ENCODE measurements around the gene PRSS48. TPM values are rescaled to one million over a fixed set of nuclear protein-coding genes. Genes with fewer than 3 reads are reported as not detected.
"Not testable (repeated sequence)": the region's sequence is repeated elsewhere in the genome, so short reads cannot be mapped to it uniquely, and the experiment has no call there.

Gene PRSS48
- not detected in 2 replicates for total RNA-seq

GRCh38 chr4:151276787-151277562 is at the start of gene PRSS48:
Gene PRSS48, plus strand, starts transcription at chr4:151277161. Its CDS starts 12 bp downstream, at chr4:151277173.
- peak; percentile 29 for DNase-seq (ENCODE audit: low read depth)

DNA sequence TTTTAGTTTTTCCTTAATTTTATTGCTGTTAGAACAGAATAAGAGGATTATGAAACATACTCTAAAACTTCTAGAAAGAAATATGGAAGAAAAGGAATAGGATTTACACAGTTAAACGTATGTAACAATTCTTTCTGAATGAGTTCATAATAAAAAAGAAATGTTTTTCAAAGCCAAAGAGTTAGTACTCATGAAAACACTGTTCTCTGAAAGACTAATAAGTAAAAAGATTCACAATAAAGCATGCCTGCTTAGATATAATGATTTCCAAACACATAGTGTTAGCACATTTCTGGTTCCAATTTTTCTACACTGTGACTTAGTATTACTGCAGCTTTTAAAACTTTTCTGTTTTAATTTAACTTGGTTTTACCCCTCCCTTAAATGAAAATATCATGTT is 49.8 kb upstream of the PRSS48 start:
- DNase-seq (ENCODE audit: low read depth) = no peak

GRCh38 chr4:151227731-151228130 is 49.2 kb upstream of the PRSS48 start:
- peak; percentile 68 for DNase-seq (ENCODE audit: low read depth)

GRCh38 chr4:151228189-151229119 is 48.5 kb upstream of the PRSS48 start:
- DNase-seq (ENCODE audit: low read depth) = no peak

GRCh38 chr4:151231915-151232595 is 44.9 kb upstream of the PRSS48 start:
- no peak for DNase-seq (ENCODE audit: low read depth)

GRCh38 chr4:151233600-151233999 is 43.4 kb upstream of the PRSS48 start:
- DNase-seq (ENCODE audit: low read depth) = no peak

- DNase-seq (ENCODE audit: low read depth) = not testable (repeated sequence)
These were observed 41.6 kb upstream of the PRSS48 start for GRCh38 chr4:151235373-151235772.

- no peak for DNase-seq (ENCODE audit: low read depth)
These were observed 40.9 kb upstream of the PRSS48 start for GRCh38 chr4:151236036-151236435.

- DNase-seq (ENCODE audit: low read depth) = peak; percentile 33
These were observed 38.5 kb upstream of the PRSS48 start for GRCh38 chr4:151238477-151238876.

- DNase-seq (ENCODE audit: low read depth) = no peak
These were observed 37.4 kb upstream of the PRSS48 start for GRCh38 chr4:151239608-151240007.

GRCh38 chr4:151242305-151242704 is 34.7 kb upstream of the PRSS48 start:
- no peak for DNase-seq (ENCODE audit: low read depth)

- DNase-seq (ENCODE audit: low read depth) = no peak
These were observed 30.2 kb upstream of the PRSS48 start for GRCh38 chr4:151246742-151247141.

DNA sequence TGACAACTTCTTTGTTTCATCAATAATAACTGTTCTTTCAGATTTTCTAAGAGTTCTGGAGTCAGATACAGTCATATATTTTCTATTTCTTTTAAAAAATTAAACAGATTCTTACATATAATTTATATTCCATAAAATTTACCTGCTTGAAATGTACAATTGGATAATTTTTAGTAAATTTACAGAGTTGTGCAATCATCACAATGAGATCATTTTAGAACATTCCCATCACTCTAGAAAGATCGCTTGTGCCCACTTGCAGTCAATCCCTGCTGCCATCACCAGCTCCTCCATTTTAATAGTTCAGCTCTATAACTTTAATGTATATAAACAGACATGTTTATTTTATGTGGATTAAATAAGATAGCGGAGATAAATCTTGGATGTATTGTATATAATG is 29.6 kb upstream of the PRSS48 start:
- DNase-seq (ENCODE audit: low read depth) = no peak

GRCh38 chr4:151248519-151248918 is 28.4 kb upstream of the PRSS48 start:
- DNase-seq (ENCODE audit: low read depth) = no peak

GRCh38 chr4:151250706-151251105 is 26.3 kb upstream of the PRSS48 start:
- DNase-seq (ENCODE audit: low read depth) = no peak

GRCh38 chr4:151251603-151252304 is 25.2 kb upstream of the PRSS48 start:
- DNase-seq (ENCODE audit: low read depth) = peak; percentile 10

GRCh38 chr4:151255226-151255625 is 21.7 kb upstream of the PRSS48 start:
- not testable (repeated sequence) for DNase-seq (ENCODE audit: low read depth)

DNA sequence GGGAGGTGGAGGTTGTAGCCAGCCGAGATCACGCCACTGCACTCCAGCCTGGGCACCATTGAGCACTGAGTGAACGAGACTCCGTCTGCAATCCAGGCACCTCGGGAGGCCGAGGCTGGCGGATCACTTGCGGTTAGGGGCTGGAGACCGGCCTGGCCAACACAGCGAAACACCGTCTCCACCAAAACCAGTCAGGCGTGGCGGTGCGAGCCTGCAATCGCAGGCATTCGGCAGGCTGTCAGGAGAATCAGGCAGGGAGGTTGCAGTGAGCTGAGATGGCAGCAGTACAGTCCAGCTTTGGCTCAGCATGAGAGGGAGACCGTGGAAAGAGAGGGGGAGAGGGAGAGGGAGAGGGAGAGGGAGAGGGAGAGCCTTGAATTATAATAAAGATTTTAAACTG is 21.3 kb upstream of the PRSS48 start:
- not testable (repeated sequence) for DNase-seq (ENCODE audit: low read depth)

- DNase-seq (ENCODE audit: low read depth) = no peak
These were observed 20.8 kb upstream of the PRSS48 start for GRCh38 chr4:151256134-151256533.

DNA sequence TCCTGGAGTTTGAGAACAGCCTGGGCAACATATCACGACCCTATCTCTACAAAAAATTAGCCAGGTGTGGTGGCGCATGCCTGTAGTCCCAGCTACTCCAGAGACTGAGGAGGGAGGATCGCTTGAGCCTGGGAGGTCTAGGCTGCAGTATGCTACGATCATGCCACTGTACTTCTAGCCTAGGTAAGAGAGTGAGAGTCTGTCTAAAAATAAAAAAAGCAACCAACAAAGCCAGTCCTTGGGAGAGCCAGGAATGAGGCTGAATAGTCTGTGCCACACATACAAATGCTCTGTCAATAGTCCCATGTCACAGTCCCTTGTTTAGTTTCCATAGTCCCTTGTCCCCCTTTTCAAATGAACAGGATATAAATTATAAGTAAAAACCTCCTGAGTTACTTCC is 19.3 kb upstream of the PRSS48 start:
- DNase-seq (ENCODE audit: low read depth) = no peak

DNA sequence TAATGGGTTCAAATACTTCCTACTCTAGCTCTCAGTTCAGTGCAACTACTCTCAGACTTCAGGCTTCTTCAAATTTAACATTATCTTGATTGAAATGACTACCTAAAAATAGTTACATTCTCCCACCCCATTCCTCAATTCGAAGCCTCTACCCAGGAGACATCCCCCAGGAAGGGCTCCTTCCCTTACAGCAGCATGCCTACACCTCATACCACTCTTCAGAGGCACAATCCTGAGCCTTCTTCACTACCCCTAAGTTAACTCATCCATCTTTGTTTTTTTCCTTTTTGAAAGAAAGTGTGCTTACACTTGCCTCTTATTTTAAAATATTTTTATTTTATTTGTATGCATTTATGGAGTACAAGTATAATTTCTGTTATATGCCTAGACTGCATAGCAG is 17.2 kb upstream of the PRSS48 start:
- no peak for DNase-seq (ENCODE audit: low read depth)

DNA sequence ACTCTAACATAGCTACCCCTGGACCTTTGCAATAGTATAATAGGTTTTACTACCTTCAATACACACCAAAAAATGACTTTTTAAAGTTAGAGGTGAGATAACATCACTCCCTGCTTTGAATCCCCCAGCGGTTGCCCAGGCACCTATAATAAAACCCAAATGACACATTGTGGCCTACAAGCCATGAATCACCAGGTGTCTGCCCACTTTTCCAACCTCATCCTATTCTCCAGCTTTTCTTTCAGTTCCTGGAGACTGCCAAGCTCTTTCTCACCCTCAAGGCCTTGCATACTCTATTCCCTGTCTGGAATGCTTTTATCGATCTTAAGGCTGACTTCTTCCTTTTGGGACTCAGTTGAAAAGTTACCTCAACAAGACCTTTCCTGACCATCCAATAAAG is 16.4 kb upstream of the PRSS48 start:
- peak; percentile 46 for DNase-seq (ENCODE audit: low read depth)

Measured in renal cortical epithelial cell (primary cell).